Measurements from ENCODE around the gene PTPN9.

DNA sequence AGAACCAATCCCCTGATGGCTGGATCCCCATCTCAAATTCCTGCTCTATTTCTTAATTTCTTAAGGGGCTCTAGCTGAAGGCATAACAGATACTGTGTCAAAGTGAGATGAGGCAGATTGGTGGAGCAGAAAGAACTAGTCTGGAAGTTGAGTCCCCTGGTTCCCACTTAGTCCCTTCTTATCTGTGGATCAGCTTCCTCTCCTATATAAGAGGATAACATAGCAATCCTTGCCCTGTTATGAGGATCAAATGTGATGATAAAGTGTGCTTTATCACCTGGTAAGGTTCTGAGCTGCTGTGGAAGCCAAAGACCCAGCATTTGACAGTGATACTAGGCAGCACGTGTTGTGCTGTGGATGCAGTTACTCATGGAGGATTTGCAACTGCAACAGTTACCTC lies 119.5 kb downstream of the PTPN9 start:
- TF ChIP-seq CTCF (IDR thresholded peaks at IDR 0.05) (no peak), EZH2 (IDR thresholded peaks at IDR 0.05; ENCODE audit: borderline replicate concordance, insufficient read depth, low read depth, low read length, poor library complexity, severe bottlenecking) (no peak)

Measured in B cell (primary cell).